HG02759 (cell line): ENCODE data around the gene RSPO4.
A peak's percentile ranks its signal among the peaks of the same experiment; 100 is the strongest.

Experiments used
- ATAC-seq: cut with Tn5 transposase; IDR thresholded peaks from one replicate; pipeline ENCODE4 v1.9.1; 2021; ENCODE audit warnings: mild to moderate bottlenecking, moderate library complexity; ENCODE audit not compliant: unreplicated experiment

Gene RSPO4

DNA sequence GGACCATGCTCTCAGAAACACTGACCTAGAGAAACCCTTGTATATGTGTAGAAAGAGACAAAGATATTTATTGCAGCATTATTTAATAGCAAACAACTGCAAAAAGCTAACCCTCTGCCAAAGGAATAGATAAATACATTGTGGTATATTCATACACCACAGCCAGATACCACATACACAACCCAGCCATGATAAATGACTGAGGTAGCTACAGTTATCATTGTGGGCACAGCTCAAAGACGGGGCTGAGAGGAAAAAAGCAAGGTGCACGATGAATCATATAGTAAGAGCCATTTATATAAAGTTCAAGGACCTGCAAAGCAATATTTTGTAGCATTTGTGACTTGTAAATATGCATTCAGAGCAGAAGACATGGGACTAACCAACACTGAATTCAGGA lies 30.8 kb downstream of the RSPO4 start:
- no peak for ATAC-seq

- ATAC-seq, result no peak
Observed at GRCh38 chr20:969868-970267, 32.2 kb downstream of the RSPO4 start.

DNA sequence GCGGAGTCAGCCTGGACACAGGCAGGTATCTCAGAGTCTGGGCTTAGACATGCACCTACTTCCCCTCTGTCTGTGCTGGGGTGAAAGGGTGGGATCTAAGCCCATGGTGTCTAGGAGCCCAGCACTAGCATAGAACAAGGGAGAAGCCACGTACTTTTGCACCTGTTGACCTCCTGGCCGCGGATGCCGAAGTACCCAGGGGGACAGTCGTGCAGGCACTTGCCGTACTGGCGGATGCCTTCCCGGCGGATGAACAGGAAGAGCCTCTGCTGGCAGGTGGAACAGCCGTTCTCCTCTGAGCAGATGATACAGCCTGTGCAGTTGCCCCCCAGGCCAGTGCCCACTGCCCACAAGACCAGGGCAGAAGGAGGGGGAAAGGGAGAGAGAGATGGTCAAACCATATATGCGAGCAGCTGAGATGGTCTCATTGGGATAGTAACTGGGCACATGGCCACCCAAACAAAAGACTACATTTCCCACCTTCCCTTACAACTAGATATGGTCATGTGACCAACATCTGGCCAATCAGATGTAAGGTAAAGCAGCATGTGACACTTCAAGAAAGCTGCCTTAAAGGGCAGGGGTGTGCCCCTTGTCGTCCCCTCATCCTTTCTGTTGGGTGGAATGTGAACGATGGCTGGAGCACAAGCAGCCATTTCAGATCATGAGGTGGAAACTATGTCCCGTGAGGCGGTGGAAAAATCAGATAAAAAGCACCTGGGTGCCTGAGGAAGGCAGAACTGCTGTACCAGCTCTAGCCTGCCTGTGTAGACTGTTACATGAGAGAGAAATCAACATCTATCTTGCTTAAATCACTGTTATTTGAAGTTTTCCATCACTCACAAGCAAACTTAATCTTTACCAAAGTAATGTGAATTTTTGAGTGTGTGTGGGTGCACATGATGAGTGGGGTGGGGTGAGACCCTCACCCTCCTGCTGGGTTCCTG lies 34.0 kb downstream of the RSPO4 start:
- no peak for ATAC-seq

- ATAC-seq, result no peak
Observed at GRCh38 chr20:965956-966355, 36.2 kb downstream of the RSPO4 start.

- no peak for ATAC-seq
Observed at GRCh38 chr20:963795-964194, 38.3 kb downstream of the RSPO4 start.

- no peak for ATAC-seq
Observed at GRCh38 chr20:962683-963082, 39.4 kb downstream of the RSPO4 start.

GRCh38 chr20:962223-962622 lies 39.9 kb downstream of the RSPO4 start:
- no peak for ATAC-seq

- ATAC-seq, result no peak
Observed at GRCh38 chr20:961768-962167, 40.3 kb downstream of the RSPO4 start.

- no peak for ATAC-seq
Observed at GRCh38 chr20:959996-960615, 42.0 kb downstream of the RSPO4 start.

DNA sequence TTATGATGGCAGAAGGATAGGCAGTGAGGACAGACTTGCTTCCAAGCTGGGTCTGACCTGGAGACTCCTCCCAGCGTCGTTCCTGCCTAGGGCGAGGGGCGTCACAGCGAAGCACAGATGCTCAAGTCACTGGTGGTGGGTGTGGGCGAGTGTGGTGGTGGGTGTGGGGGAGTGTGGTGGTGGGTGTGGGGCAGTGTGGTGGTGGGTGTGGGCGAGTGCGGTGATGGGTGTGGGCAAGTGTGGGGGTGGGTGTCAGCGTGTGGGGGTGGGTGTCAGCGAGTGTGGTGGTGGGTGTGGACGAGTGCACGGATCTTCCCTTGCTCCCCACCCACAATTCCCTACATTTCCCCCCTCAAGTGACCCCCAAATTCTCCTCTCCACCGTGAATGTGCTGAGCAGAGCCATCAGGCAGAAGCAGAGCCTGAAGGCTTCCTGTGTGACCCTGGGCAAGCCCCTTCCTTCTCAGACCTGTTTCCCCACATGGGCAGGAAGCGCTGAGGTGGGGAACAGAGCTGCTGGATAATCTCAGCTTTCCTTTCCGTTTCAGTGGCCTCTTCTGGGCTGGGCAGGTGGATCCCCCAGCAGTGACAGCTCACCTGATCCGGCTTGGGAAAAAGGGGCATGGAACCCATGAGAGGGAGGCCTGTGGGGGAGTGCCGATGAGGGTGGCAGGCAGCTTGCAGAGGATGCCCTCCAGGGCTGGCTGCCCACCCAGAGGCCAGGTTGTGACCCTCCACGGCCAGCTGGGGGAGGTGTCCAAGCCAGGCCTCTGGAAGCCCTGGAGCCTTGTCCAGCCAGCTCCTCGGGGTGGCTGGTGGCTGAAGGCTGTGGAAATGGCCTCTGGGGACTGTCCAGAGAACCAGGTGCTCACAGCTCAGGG lies 42.9 kb downstream of the RSPO4 start:
- ATAC-seq, result no peak

DNA sequence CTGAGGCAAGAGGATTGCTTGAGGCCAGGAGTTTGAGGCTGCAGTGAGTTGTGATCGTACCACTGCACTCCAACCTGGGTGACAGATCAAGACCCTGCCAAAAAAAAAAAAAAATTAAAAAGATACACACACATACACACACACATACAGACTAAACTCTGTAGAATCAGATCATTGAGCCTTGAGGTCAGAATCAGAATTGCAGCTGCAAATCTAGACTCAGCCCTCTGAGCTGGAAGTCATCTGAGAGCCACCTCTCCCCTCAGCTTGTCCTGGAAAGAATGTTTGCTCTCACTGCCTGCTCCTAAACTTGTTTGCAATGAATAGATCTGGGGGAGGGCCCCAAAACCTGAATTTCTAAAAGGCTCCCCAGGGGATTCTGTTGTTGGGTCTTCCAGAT lies 44.6 kb downstream of the RSPO4 start:
- no peak for ATAC-seq

DNA sequence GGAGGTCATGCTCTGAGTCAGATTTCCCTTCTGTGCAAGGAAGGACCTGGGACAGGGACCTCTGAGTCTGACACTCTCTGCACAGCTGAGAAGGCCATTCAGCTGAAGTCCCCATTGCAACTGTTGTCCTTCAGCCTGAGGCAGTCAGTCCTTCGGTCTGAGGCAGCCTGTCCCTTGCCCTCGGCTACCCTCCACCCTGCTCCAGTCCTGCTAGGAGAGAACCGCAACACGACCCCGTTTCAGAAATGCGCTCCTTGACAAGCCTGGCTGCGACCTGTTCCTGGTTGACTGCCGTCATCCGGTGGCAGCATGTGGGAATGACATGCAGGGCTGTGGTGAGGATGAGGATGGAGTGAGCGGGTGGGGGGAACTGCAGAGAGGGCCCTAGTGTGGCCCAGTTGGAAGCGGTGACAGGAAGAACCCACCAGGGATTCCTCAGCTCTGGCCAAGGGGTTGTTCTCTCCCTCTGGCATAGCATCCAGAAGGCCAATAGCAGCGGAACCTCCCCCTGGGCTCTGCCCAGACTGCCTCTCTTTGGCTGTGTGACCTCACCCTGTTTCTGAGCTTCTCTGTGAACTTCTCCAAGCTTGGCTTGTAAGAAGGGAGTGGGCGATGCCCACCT lies 45.7 kb downstream of the RSPO4 start:
- peak; percentile 58 for ATAC-seq

GRCh38 chr20:955656-956055 lies 46.5 kb downstream of the RSPO4 start:
- ATAC-seq, result no peak

DNA sequence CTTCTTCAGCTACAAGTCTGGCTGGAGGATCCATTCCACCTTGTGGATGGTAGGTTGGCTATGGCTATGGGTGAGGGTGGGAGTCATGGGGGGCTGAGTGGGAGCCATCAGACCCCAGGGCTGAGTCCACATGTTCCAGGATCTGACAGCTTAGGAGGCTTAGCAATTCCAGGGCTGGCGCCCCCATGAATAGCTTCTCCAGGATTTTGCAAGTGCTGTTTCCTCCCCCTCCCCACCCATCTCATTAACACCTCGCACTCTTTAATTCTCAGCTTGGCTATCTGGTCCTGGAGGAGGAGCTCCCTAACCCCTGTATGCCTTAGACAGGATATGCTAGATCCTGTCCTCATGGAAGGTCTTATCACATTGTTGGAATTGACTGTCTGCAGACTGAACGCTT lies 47.0 kb downstream of the RSPO4 start:
- ATAC-seq, result no peak

DNA sequence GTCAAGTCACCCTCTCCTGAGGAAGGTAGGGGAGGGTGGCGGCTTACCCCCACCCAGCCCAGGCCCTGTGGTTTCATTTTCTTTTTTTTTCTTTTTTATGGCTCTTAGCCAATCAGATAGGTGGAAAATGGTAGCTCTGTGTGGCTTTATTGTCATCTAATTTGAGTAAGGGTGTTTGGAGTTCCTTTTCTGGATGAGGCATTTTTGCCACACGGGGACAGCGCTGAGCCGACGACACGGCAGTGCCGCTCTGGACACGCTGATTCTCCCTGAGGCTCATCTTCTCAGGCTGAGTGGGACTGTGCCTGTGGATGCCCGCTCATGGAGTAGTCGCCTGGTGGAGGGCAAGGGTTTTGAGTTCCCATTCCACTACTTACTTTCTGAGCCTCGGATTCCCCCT lies 48.4 kb downstream of the RSPO4 start:
- no peak for ATAC-seq

DNA sequence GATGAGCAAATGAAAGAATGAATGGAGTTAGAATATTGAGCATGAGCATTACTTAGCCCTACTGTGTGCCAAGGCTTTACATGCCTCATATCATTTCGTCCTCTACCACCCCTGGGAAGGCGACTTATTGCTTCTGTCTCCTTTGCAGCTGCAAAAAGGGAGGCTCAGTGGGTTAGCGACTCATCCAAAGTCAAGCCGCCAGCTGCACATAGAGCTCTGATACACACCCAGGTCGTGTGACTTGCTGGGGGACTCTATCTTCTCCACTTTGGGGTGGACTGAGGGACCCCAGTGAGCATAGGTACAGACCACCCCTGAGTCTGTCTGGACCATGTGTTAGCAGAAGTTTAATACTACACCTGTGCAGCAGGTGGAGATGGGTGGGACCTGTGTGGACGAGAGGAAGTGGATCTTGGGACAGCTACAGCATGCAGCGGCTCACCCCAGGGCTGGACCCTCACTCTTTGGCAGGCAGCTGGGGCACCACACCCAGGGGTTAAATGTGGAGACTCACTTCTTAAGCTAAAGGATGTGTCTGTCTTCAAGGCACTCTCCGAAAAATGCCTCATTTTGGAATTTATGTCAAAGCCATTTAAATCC lies 49.8 kb downstream of the RSPO4 start:
- no peak for ATAC-seq

- ATAC-seq, result no peak
Observed at GRCh38 chr20:951384-952169, 50.5 kb downstream of the RSPO4 start.

DNA sequence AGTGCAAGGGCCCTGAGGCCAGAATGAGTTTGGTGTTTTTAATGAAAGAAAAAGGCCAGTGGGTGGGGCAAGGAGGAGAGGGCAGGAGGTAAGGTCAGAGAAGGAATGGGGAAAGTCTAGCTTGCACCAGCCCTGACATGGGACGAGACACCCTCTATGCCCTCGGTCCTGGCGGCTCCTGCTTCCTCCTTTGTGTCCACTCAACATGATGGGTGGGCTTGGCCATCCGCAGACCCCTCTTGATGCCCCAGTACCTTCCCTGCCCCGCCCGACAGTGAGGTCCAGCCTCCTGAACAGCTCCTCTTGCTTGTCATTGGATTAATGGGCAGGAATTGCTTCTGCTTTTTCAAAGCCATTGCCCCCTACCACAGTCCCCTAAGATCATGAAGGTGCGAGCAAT lies 52.4 kb downstream of the RSPO4 start:
- ATAC-seq, result no peak

- no peak for ATAC-seq
Observed at GRCh38 chr20:946826-947225, 55.3 kb downstream of the RSPO4 start.

GRCh38 chr20:945841-946240 lies 56.3 kb downstream of the RSPO4 start:
- ATAC-seq, result no peak
